H1 (cell line): ENCODE measurements around the gene CCL8. TPM values are rescaled to one million over a fixed set of nuclear protein-coding genes. Genes with fewer than 3 reads are reported as not detected.

Experiments
- CTCF ChIA-PET: fragments of 300-600 bp; sonication (Branson Sonifier 250); formaldehyde crosslinking; loops from one replicate; lab custom pipeline; 2021; ENCODE audit not compliant: partially characterized antibody; lab: Charles Lee
- POLR2A ChIA-PET: fragments of 300-600 bp; sonication (Branson Sonifier 250); formaldehyde crosslinking; loops from one replicate; lab custom pipeline; 2021; ENCODE audit warnings: inconsistent platforms; ENCODE audit not compliant: partially characterized antibody; lab: Charles Lee
- DNase-seq, 2 experiments: peaks; one replicate each; pipeline versions ENCODE4 v3.0.0 to v3.0.0-alpha.2; 2010 to 2022; ENCODE audit warnings: low spot score in 2 of 2, low read depth in 1 of 2, mixed read lengths in 1 of 2
- FAIRE-seq: peaks from 2 replicates; lab custom pipeline; 2011; peaks lifted over from hg19 to GRCh38; lab: Jason Lieb, UNC
- H2AFZ ChIP-seq: 2 replicates; pipeline ENCODE4 v1.8.1; 2012; ENCODE audit warnings: low read length, inconsistent platforms
- H2AK5ac ChIP-seq: 2 replicates; pipeline ENCODE4 v1.6.1; 2013; ENCODE audit warnings: low read depth, low read length
- H2BK120ac ChIP-seq: replicated peaks from 2 replicates; pipeline ENCODE3; 2013; ENCODE audit warnings: low read depth, low read length, inconsistent platforms
- H2BK12ac ChIP-seq: 2 replicates; pipeline ENCODE4 v1.6.1; 2013; ENCODE audit warnings: low read depth, low read length
- H2BK15ac ChIP-seq: 2 replicates; pipeline ENCODE4 v1.6.1; 2013; ENCODE audit warnings: low read length
- H2BK20ac ChIP-seq: 2 replicates; pipeline ENCODE4 v1.6.1; 2013; ENCODE audit warnings: low read length
- H2BK5ac ChIP-seq: 2 replicates; pipeline ENCODE4 v1.6.1; 2013; ENCODE audit warnings: low read depth, low read length
- H3K14ac ChIP-seq: 2 replicates; pipeline ENCODE4 v1.6.1; 2013; ENCODE audit warnings: inconsistent platforms; ENCODE audit not compliant: insufficient read length
- H3K18ac ChIP-seq: 2 replicates; pipeline ENCODE4 v1.6.1; 2013; ENCODE audit warnings: low read length; ENCODE audit errors: extremely low read depth
- H3K23ac ChIP-seq: 2 replicates; pipeline ENCODE4 v1.6.1; 2013; ENCODE audit warnings: inconsistent platforms; ENCODE audit not compliant: insufficient read length
- H3K23me2 ChIP-seq: 2 replicates; pipeline ENCODE4 v1.6.1; 2013; ENCODE audit warnings: low read depth, low read length
- H3K27ac ChIP-seq: 2 replicates; pipeline ENCODE4 v1.6.1; 2011; ENCODE audit warnings: low read depth, low read length, inconsistent platforms
- H3K27me3 ChIP-seq, 4 experiments: replicated peaks in 1 of 4; 1 replicate in 1 of 4; 2 replicates in 3 of 4; pipeline versions ENCODE4 v1.6.1 to v1.8.1; 2011 to 2013; ENCODE audit warnings: low read length in 3 of 4, mild to moderate bottlenecking in 3 of 4, inconsistent platforms in 2 of 4, mixed read lengths in 2 of 4, moderate library complexity in 1 of 4; ENCODE audit not compliant: control insufficient read depth in 3 of 4, insufficient read depth in 3 of 4; ENCODE audit errors: extremely low read depth in 1 of 4
- H3K36me3 ChIP-seq, 4 experiments: 2 replicates each; pipeline versions ENCODE4 v1.6.1 to v1.8.1; 2011 to 2013; ENCODE audit warnings: mild to moderate bottlenecking in 4 of 4, low read length in 3 of 4, moderate library complexity in 2 of 4, control low read depth in 1 of 4, inconsistent platforms in 1 of 4; ENCODE audit not compliant: insufficient read depth in 4 of 4, control insufficient read depth in 2 of 4
- H3K4ac ChIP-seq: replicated peaks from 2 replicates; pipeline ENCODE3; 2013; ENCODE audit warnings: low read length, low read depth, mixed read lengths, inconsistent platforms; ENCODE audit not compliant: insufficient read length
- H3K4me1 ChIP-seq, 4 experiments: replicated peaks in 1 of 4; 1 replicate in 1 of 4; 2 replicates in 3 of 4; pipeline versions ENCODE4 v1.6.1 to v1.8.1; 2011 to 2013; ENCODE audit warnings: low read length in 3 of 4, inconsistent platforms in 2 of 4, mixed read lengths in 1 of 4; ENCODE audit not compliant: insufficient read depth in 4 of 4, control insufficient read depth in 3 of 4
- H3K4me2 ChIP-seq, 2 experiments: 2 replicates each; pipeline versions ENCODE4 v1.6.1 to v1.8.1; 2011 to 2013; ENCODE audit warnings: low read depth in 2 of 2, low read length in 2 of 2, control low read depth in 1 of 2, inconsistent platforms in 1 of 2, mild to moderate bottlenecking in 1 of 2; ENCODE audit not compliant: insufficient read depth in 1 of 2
- H3K4me3 ChIP-seq, 4 experiments: fragments of 200-600, 300-600 bp in 1 of 4; sonication (generic), shearing (Covaris generic), sonication (Bioruptor Twin) in 1 of 4; 2 replicates each; pipeline versions ENCODE4 v1.5.1 to v1.8.1; 2011 to 2016; ENCODE audit warnings: low read length in 4 of 4, low read depth in 3 of 4, control low read depth in 2 of 4, inconsistent platforms in 2 of 4, mild to moderate bottlenecking in 2 of 4, mixed read lengths in 1 of 4, moderate library complexity in 1 of 4; ENCODE audit not compliant: insufficient read depth in 2 of 4; ENCODE audit errors: extremely low read depth in 1 of 4
- H3K56ac ChIP-seq: replicated peaks from 2 replicates; pipeline ENCODE3; 2013; ENCODE audit warnings: low read depth, mild to moderate bottlenecking, mixed read lengths, low read length, inconsistent platforms; ENCODE audit not compliant: insufficient read length
- H3K79me1 ChIP-seq: 2 replicates; pipeline ENCODE4 v1.6.1; 2013; ENCODE audit warnings: low read depth, low read length, control low read depth
- H3K79me2 ChIP-seq, 2 experiments: 2 replicates each; pipeline versions ENCODE4 v1.6.1 to v1.8.1; 2012 to 2013; ENCODE audit warnings: low read length in 2 of 2, mild to moderate bottlenecking in 2 of 2, inconsistent platforms in 1 of 2; ENCODE audit not compliant: insufficient read depth in 2 of 2, control insufficient read depth in 1 of 2
- H3K9ac ChIP-seq, 4 experiments: replicated peaks in 1 of 4; 1 replicate in 1 of 4; 2 replicates in 3 of 4; pipeline versions ENCODE4 v1.6.1 to v1.8.1; 2011 to 2013; ENCODE audit warnings: low read depth in 3 of 4, low read length in 3 of 4, control low read depth in 2 of 4, mild to moderate bottlenecking in 2 of 4, moderate library complexity in 2 of 4, inconsistent platforms in 1 of 4; ENCODE audit errors: extremely low read depth in 1 of 4
- H3K9me3 ChIP-seq, 2 experiments: 2 replicates each; pipeline versions ENCODE4 v1.6.1 to v1.8.1; 2012 to 2013; ENCODE audit warnings: mild to moderate bottlenecking in 2 of 2, moderate library complexity in 2 of 2, control low read depth in 1 of 2, inconsistent platforms in 1 of 2, low read depth in 1 of 2, low read length in 1 of 2, mixed read lengths in 1 of 2; ENCODE audit not compliant: insufficient read depth in 2 of 2
- H4K20me1 ChIP-seq, 2 experiments: replicated peaks in 1 of 2; 2 replicates each; pipeline versions ENCODE3 to v1.8.1; 2011 to 2013; ENCODE audit warnings: inconsistent platforms in 2 of 2, low read length in 2 of 2, mild to moderate bottlenecking in 1 of 2; ENCODE audit not compliant: insufficient read depth in 2 of 2, control insufficient read depth in 1 of 2
- H4K5ac ChIP-seq: 2 replicates; pipeline ENCODE4 v1.6.1; 2013; ENCODE audit warnings: low read length, low read depth, mixed read lengths, inconsistent platforms; ENCODE audit not compliant: insufficient read length
- H4K8ac ChIP-seq: 2 replicates; pipeline ENCODE4 v1.8.0; 2013; ENCODE audit warnings: mild to moderate bottlenecking, moderate library complexity, low read length, inconsistent platforms; ENCODE audit not compliant: insufficient read depth; ENCODE audit errors: extremely low read depth
- H4K91ac ChIP-seq: replicated peaks from 2 replicates; pipeline ENCODE3; 2013; ENCODE audit warnings: low read length, mixed read lengths, inconsistent platforms; ENCODE audit not compliant: insufficient read length
- BCL11A ChIP-seq, 2 experiments: IDR thresholded peaks; one replicate each; pipeline ENCODE4 v1.6.1; 2011; ENCODE audit warnings: low read depth in 2 of 2, low read length in 2 of 2, mild to moderate bottlenecking in 2 of 2
- CREB1 ChIP-seq: IDR thresholded peaks from 2 replicates; pipeline ENCODE4 v1.6.1; 2012; ENCODE audit warnings: inconsistent platforms
- EP300 ChIP-seq, 2 experiments: IDR thresholded peaks; 1 replicate in 1 of 2; 2 replicates in 1 of 2; pipeline ENCODE4 v1.6.1; 2011 to 2012; ENCODE audit warnings: low read depth in 2 of 2, low read length in 2 of 2, mild to moderate bottlenecking in 2 of 2, borderline replicate concordance in 1 of 2, inconsistent platforms in 1 of 2, moderate library complexity in 1 of 2
- HDAC2 ChIP-seq, 2 experiments: fragments of 300-600 bp in 1 of 2; sonication (generic) in 1 of 2; IDR thresholded peaks; 2 replicates each; pipeline ENCODE4 v1.6.1; 2011 to 2012; ENCODE audit warnings: low read depth in 2 of 2, low read length in 2 of 2, mild to moderate bottlenecking in 2 of 2, moderate library complexity in 2 of 2, borderline replicate concordance in 1 of 2, inconsistent platforms in 1 of 2
- KDM1A ChIP-seq: fragments of 200-600, 300-600 bp; sonication (generic); IDR thresholded peaks from 2 replicates; pipeline ENCODE4 v1.7.1; 2016; ENCODE audit warnings: mild to moderate bottlenecking, low read length, borderline replicate concordance
- MAFK ChIP-seq: IDR thresholded peaks from 2 replicates; pipeline ENCODE4 v1.6.1; 2012; ENCODE audit warnings: low read depth, mild to moderate bottlenecking, improper control_type of control experiment, low read length
- NANOG ChIP-seq: IDR thresholded peaks from 2 replicates; pipeline ENCODE4 v1.6.1; 2011; ENCODE audit warnings: low read length, low read depth, mild to moderate bottlenecking, inconsistent platforms; ENCODE audit not compliant: insufficient read depth, poor library complexity, severe bottlenecking
- POU5F1 ChIP-seq: IDR thresholded peaks from 2 replicates; pipeline ENCODE4 v1.6.1; 2011; ENCODE audit warnings: low read depth, mild to moderate bottlenecking, low read length, moderate library complexity
- SP1 ChIP-seq: IDR thresholded peaks from 2 replicates; pipeline ENCODE4 v1.6.1; 2011; ENCODE audit warnings: low read depth, low read length
- SP4 ChIP-seq: IDR thresholded peaks from 2 replicates; pipeline ENCODE4 v1.6.1; 2012; ENCODE audit warnings: low read length, inconsistent platforms
- SRF ChIP-seq: IDR thresholded peaks from 2 replicates; pipeline ENCODE4 v1.6.1; 2011; ENCODE audit warnings: mild to moderate bottlenecking, low read depth, low read length, moderate library complexity
- TAF7 ChIP-seq: optimal IDR thresholded peaks from 2 replicates; pipeline ENCODE3; 2011; ENCODE audit warnings: low read depth, mild to moderate bottlenecking, inconsistent platforms, low read length, moderate library complexity, borderline replicate concordance
- TBP ChIP-seq: IDR thresholded peaks from 2 replicates; pipeline ENCODE4 v1.6.1; 2011; ENCODE audit warnings: low read depth, low read length, improper control_type of control experiment
- WGBS, 2 experiments: shearing (Covaris generic) in 1 of 2; methylation state at CpG; one replicate each; pipeline versions ENCODE4 v1.1.6 to v1.1.7; 2013 to 2015; ENCODE audit warnings: low lambda C conversion rate in 2 of 2, mixed read lengths in 2 of 2, inconsistent platforms in 1 of 2, low coverage in 1 of 2, missing lambda C conversion rate in 1 of 2; ENCODE audit not compliant: insufficient replicate concordance in 2 of 2, insufficient coverage in 1 of 2, insufficient read length in 1 of 2; ENCODE audit errors: extremely low coverage in 1 of 2, missing lambda C conversion rate in 1 of 2; 5-methylcytosine and 5-hydroxymethylcytosine counted together
- polyA plus RNA-seq, 7 experiments: library from polyadenylated mRNA; depleted of rRNA in 3 of 7; stranded (reverse) in 5 of 7; unstranded in 2 of 7; fragments of >200 nt in 5 of 7; fragments of 200-250 nt in 2 of 7; gene quantifications; 1 replicate in 5 of 7; 2 replicates in 1 of 7; 4 replicates in 1 of 7; pipeline versions ENCODE4 v1.2.1 to v1.2.3, GENCODE V29; 2011 to 2013; ENCODE audit warnings: missing spikeins in 2 of 7, mixed read lengths in 2 of 7
- total RNA-seq: library from RNA; stranded (reverse); fragmentation: NEBNext Ultra II Directional; extraction: Animal tissue kit (Norgen Biotek cat#: 25700); gene quantifications from 2 replicates; pipeline ENCODE4 v1.2.1, GENCODE V29; 2021

CCL8 gene
- total and polyA plus RNA-seq, 2 of the 8 experiments (the other 6 are each of a cell fraction or from before 2014, with no cell fraction given), result not detected

DNA sequence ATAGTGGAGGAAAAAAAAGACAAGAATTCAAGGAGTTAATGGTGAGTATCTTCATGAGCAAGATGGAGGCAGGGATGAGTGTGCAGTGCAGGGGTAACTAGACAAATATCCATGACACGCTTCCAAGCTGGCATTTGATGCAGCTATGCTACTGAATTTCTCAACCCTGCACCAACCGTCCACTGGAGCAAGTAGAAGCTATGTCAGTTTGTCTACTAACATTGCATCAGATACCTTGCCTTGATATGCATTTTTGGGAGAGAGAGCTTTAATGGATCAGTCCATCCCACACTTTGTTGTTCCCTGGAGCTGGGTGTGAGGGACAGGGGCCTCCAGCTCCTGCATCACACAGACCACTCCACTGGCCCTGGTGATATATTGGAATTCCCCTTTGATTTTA lies 17.2 kb upstream of the CCL8 start:
- ChIA-PET POLR2A (no interaction called here), CTCF (interaction anchor here (0.8 to 13.3 kb wide), 6 partner anchors 10 to 99 kb away, joined by 3 to 210 read pairs (median 4); partner anchors contain the start of genes CCL1 and CCL13)
- Histone ChIP-seq H3K27me3 (peaks cover 0 to 6% (median 4%) of the 10 kb centered on the region in 4 experiments; a peak in 4 of 7 replicates), H3K79me1 (no peaks in the 10 kb centered on the region), H3K56ac (no peak overlapping the region), H2AK5ac (no peak overlapping the region), H3K23me2 (no peaks in the 10 kb centered on the region), H4K8ac (no peak overlapping the region), H3K4me1 (no peaks in the 10 kb centered on the region), H3K4me3 (no peak overlapping the region), H3K23ac (no peak overlapping the region), H2AFZ (no peak overlapping the region), H2BK12ac (no peak overlapping the region), H2BK5ac (no peak overlapping the region), H3K14ac (no peak overlapping the region), H4K5ac (no peak overlapping the region), H3K79me2 (no peaks in the 10 kb centered on the region), H2BK15ac (no peak overlapping the region), H4K91ac (no peak overlapping the region), H3K4ac (no peak overlapping the region), H3K18ac (no peak overlapping the region), H3K4me2 (no peak overlapping the region), H3K9ac (no peak overlapping the region), H3K27ac (no peak overlapping the region), H4K20me1 (no peaks in the 10 kb centered on the region), H2BK20ac (no peak overlapping the region), H3K9me3 (no peaks in the 10 kb centered on the region), H2BK120ac (no peak overlapping the region), H3K36me3 (no peaks in the 10 kb centered on the region)
- DNase-seq, result no peak
- 93% methylated on average over 2 of the region's 2 CpGs; no CpG with 5 or more reads in 1 of the 2 experiments for WGBS, 2 experiments
- no peak for FAIRE-seq
- TF ChIP-seq TBP (no peak), TAF7 (no peak), SP4 (no peak), EP300 (IDR thresholded peaks at IDR 0.05; ENCODE audit: borderline replicate concordance in 1 of 2, low read depth in 2 of 2, low read length in 2 of 2) (no peak), SRF (no peak), POU5F1 (no peak), SP1 (no peak), KDM1A (no peak), NANOG (no peak), HDAC2 (IDR thresholded peaks at IDR 0.05; ENCODE audit: borderline replicate concordance in 1 of 2, low read depth in 2 of 2, low read length in 2 of 2) (no peak), CREB1 (no peak), BCL11A (IDR thresholded peaks at IDR 0.05; ENCODE audit: low read depth in 2 of 2, low read length in 2 of 2) (no peak), MAFK (no peak)
